GM10847 (cell line): ENCODE data around the gene RRP1.

ENCODE experiments used
- POLR2A ChIP-seq: IDR thresholded peaks from 2 replicates; pipeline ENCODE4 v1.6.1; 2011; ENCODE audit not compliant: insufficient read length; ENCODE audit errors: extremely low read depth

The RRP1 gene

DNA sequence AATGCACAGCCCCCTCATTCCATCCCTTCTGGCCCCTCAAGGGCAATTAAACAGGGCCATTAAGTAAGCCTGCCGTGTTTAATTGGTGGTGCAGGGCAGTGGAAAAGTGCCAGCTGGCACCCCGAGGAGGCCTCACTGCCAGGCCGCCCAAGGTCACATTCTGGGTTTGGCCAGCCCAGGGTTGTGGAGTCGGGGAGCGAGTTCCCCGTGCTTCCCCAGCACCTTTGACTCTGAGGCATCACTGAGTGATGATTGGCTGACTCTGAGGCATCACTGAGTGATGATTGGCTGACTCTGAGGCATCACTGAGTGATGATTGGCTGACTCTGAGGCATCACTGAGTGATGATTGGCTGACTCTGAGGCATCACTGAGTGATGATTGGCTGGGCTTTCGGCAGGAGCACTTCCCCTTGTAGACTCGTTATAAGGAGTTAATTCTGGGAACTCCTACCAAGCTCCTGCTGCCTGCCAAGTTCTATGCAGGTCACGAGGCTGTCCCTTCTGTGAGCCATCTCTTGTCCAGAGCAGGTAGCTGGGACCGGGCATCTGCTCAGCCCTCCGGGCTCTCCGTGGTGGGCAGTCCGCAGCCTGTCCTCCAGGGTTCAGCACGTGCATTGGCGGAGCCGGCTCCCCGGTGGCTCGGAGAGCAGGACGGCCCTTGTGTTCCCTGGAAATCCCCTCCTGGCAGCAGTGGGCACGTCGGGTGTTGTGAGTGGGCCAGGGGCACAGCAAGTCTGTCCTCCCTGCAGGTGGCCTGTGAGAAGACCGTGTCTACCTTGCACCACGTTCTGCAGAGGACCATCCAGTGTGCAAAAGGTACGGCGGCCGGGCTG, 34.2 kb upstream of the RRP1 start:
- TF ChIP-seq POLR2A: no peak

DNA sequence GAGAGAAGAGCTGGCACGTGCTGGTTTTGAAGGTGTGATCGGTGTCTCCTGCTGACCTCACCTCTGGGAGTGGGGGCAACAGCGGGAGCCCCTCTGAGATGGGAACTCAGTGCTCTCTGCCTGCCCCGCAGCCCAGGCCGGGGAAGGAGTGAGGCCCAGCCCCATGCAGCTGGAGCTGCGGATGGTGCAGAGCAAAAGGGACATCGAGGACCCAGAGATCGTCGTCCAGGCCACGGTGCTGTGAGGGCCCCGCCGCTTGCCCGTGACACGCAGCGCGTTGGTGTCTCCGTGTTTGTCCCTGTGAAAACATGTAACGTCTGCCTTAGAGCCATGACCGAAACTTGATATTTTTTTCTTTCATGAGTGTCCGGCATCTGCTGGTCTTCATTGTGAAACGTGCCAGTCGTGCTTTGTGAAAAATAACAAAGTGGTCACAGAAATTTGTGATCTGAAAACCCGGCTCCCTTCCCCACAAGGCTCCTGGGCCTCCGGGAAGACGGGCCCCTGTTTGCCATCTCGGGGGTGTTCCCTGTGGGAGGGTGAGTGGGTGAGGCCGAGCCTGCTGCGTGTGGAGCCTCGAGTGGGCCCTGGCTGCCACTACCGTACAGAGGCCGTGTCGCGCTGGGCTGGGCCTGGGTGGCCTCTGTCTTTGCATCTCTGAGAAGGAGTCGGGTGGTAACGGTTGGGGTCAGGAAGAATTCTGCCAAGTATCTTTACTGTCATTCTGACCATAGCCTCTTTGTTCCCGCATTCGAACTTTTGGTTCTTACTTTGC, 33.4 kb upstream of the RRP1 start:
- TF ChIP-seq POLR2A: no peak

DNA sequence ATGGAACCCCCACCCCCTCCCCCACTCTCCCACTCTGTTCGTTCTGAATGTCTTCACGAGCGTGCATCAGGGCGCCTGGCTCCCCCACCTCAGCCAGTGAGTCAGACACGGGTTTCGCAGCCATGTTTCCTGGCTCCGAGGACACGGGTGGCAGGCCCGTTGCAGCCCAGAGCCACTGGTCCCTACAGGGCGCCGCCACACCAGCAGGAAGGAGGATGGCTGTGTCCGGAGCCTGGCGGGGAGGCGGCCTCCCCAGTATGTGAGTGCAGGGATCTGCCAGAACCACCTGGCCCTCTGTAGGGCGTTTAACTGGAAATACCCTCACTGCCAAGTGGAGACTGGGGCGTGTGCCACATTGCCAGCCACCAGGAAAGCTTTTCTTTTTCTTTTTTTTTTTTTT, 31.8 kb upstream of the RRP1 start:
- TF ChIP-seq POLR2A: no peak

DNA sequence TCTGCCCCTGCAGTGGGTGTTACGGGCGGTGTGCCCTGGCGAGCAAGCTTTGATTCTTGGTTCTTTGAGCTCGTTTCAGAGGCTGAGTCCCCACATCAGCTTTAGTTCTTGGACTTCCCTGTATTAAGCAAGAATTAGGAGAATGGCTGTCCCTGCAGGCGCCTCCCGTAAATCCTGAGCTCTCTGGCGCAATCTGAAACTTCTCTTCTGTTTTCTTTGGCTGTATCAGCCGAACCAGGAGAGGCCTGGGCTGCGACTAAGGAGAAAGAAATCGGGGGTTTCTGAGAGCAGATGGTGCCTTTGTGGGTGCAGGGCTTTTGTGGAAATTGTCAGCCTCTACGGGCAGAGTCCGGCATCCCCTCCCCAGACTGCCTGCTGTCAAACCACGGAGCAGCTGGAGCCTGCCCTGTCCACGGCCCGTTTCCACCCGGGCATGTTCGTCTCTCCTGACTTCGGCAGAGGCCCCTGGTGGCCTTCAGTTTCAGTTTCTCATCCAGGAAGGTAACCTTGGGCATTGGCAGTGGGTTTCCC, 31.2 kb upstream of the RRP1 start:
- no peak for TF ChIP-seq POLR2A

DNA sequence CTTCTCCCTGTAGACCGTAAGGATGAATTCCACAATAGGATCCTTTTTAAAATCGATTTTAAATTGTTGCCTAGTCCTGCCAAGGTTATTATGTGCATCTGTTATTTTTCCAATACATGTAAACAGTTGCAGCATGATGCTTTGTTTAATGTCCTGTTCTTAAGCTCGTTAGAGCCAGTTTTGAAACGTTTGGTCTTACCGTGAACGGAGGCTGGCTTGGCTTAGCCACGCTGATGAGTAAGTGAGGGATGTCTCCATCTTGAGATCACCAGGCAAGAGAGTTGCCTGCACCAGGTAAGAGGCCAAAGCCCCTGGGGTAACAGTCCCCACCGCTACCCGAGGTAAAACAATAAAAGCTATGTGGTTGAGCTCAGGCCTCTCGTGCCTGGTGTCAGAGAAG, 30.6 kb upstream of the RRP1 start:
- TF ChIP-seq POLR2A: no peak

DNA sequence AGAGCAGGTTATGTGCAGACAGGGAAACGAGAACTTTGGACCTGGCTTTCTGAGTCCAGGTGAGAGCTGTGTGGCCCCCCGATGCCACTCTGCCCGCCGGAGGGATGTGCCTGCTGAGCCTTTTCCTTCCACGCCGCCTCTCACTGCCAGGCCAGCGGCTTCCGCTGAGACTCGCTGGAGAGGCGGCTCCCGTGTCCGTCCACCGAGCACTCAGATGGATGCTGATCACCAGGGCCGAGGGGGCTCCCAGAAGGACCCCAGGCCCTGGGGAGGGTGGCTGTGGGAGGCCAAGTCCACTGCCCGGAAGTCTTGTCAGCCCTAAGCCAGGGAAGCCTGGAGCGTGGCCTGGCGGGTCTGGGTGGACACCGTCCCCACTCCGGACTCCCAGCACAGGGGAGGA, 29.7 kb upstream of the RRP1 start:
- no peak for TF ChIP-seq POLR2A

DNA sequence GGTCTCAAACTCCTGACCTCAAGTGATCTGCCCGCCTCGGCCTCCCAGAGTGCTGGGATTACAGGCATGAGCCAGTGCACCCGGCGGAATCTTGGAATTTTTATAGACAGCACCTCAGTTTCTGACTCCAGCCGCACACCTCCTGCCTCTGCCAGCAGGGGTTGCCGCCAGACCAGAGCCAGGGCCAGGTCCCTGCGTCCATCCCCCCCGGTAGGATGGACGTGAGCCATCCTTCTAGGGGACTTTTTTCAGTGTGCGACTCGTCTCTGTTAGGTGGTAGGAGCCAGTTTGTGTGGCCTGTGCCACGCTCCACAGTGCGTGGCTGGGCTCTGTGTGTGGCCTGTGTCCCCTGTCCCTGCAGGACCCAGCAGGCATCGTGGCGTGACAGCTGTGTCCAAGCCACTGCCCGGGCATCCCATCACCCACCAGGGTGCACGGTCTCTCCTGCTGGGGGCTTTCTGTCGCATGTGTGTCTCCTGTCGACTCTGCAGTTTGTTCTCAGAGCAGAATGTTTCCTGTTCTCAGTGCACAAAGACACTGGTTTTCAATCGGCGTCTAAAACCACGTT, 28.9 kb upstream of the RRP1 start:
- TF ChIP-seq POLR2A: no peak

DNA sequence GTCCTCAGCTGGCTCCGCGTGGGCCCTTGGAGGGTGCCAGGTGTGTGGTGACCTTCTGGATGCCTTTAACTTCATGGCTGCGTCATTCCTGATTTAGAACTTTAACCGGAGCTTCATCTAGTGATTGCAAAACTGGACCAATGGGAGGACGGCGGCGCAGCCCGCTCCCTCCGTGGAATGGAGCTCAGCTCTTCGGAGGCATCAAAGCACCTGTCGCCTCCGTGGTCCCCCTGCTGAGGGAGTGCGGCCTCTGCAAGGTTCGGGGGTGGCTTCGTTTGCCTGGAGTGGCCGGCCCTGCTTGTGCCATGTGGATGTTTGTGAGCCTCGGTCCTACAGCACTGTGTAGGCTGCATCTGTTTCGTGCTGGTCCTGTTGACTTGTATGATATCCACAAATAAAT, 27.5 kb upstream of the RRP1 start:
- TF ChIP-seq POLR2A: no peak

DNA sequence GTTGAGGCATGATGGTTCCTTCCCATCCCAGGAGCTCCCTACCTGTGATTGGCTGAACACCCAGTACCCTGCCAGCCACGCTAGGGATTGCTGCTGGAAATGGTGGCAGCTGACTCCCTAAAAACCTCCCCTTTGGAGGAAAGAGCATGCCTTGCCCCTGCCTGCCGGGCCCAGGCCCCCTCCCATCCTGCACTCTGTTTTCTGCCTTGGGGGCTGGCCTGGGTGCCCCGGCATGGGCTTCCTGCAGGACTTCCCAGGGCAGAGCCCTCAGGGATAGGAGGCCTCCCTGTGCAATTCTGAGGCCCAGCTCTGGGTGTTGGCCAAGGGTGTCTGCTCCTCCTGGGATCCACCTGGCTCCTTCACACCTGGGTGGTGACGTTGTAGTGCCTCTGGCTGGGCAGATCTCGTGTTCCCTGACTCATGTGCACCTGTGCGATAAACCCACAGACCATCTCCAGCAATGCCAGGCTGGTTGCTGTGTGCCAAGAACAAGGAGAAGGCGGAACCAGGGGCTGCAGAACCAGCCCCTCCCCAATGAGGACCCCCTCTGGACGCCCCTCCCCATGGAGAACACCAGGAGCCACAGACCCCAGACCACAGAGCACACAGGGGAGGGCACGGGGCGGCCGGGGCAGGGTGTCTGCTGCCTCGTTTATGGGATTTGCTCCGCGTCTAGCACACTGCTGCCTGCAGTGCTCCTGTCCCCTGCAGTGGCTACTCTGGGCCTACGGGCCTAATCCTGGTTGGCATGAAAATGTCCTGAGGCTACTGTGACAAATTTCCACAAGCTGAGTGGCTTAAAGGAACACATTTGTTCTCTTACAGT, 26.9 kb upstream of the RRP1 start:
- TF ChIP-seq POLR2A: no peak

DNA sequence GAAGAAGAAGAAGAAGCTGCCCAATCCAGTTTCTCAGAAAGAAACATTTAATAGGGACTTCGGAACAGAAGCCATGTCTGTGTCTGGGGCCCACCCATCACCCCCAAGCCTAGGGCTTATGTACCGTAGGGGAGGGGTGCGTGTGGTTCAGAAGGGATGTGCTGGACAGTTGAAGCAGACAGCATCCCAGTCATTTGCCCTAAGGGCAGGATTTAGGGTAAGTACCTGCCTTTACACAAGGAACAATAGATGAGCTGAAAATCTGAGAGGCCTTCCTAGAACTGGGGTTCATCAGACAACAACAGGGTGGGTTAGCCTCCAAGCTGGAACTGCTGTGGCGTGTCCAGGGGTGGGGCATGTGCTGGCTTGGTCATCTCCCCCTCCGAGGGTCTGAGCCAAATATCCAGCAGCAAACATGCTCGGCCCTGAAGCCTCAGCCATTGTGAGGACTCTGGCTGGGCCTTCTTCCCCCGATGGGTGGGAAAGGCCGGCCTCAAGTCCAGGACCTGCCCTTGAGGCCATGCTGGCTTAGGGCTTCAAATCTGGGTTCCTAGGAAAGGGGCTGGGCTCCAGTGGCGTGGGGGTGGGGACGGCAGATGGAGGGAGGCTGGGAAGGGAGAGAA, 25.4 kb upstream of the RRP1 start:
- no peak for TF ChIP-seq POLR2A

DNA sequence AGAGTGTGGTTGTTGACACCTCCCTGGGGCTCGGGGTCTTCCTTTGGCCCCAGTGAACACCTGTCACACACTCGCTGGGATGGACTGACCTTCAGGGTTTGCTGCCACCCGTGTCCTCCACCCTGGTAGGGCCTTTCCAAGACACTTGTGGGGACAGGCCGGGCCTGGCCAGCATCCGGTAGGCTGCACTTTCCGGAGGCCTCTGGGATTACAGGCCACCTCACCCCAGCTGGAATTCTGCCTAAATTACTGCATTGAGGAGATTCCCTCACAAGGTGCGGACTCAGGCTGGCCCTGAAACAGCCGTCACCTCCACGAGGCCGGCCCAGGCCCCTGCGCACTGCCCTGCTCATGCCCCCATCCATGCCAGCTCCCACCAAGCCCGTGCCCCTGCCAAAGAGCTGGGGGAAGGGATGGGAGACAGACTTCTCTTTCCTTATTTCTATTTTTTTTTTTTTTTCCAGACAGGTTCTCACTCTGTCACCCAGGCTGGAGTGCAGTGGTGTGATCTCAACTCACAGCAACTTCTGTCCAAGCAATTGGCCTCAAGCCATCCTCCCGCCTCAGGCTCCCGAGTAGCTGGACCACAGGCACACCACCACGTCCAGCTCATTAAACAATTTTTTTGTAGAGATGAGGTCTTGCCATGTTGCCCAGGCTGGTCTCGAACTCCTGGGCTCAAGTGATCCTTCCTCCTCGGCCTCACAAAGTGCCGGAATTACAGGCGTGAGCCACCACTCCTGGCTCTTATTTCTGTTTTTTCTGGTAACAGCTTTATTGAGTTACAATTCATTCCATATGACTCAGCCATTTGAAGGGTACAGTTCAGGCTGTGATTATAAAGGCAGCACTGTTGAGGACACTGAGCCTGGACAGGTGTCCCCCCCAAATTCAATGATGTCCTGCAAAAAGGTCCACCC, 24.5 kb upstream of the RRP1 start:
- no peak for TF ChIP-seq POLR2A

DNA sequence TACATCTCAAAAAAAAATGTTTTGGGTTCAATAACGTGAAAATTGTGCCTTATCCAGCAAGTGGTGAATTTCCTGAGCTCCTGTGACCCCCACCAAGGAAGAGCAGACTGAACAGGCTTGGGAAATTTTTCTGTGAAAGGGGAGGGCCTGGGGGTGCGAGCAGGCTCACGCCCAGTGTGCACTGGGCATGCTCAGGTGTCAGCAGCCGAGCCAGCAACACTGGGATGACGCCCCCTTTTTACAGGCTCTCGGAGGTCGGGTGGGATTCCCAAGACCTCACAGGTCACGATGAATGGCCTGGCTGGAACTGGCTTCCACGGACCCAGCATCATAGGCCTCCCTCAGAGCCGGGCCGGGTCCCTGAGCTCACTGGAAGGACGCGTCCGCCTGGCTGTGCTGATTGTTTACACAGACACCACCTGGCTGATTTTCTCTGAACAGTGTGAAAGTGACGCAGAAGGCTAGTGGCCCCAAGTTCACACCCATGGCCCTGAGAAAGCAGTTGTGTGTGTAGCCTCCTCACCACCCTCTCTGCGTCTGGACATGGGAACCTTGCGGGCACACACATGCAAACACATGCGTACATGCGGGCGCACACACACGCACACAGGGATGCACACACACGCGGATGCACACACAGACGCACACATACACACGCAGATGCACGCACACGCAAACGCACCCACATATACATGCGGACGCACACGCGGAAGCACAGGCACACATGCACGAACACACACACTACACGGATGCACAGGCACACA, 22.5 kb upstream of the RRP1 start:
- TF ChIP-seq POLR2A: no peak

DNA sequence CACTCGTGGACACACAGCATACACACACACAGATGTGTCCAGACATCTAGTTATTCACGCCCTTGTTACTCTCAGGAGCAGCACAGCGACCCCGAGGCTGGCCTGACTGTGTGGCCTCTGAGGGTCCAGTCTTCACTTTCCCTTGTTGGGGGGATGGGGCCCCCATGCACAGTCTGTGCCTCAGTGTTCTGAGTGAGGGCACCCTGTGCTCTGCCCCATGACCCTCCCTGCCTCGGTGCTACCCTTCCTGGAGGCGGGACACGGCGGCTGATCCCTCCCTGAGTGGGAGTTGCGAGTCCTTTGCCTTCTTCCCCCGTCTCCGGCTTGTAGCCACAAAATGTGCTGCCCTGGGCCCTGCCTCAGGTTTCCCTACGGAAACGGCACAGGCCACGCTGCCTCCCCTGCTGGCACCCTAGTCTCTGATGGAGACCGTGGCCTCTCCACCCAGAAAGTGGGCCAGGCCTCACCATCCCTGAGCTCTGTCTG, 21.8 kb upstream of the RRP1 start:
- TF ChIP-seq POLR2A: no peak
